NCI-H748 (cell line): ENCODE data around the gene ZNF132.

Experiments
- DNase-seq: peaks from one replicate; lab custom pipeline; 2025; ENCODE audit not compliant: unreplicated experiment; lab: John Stamatoyannopoulos, UW

ZNF132 gene

DNA sequence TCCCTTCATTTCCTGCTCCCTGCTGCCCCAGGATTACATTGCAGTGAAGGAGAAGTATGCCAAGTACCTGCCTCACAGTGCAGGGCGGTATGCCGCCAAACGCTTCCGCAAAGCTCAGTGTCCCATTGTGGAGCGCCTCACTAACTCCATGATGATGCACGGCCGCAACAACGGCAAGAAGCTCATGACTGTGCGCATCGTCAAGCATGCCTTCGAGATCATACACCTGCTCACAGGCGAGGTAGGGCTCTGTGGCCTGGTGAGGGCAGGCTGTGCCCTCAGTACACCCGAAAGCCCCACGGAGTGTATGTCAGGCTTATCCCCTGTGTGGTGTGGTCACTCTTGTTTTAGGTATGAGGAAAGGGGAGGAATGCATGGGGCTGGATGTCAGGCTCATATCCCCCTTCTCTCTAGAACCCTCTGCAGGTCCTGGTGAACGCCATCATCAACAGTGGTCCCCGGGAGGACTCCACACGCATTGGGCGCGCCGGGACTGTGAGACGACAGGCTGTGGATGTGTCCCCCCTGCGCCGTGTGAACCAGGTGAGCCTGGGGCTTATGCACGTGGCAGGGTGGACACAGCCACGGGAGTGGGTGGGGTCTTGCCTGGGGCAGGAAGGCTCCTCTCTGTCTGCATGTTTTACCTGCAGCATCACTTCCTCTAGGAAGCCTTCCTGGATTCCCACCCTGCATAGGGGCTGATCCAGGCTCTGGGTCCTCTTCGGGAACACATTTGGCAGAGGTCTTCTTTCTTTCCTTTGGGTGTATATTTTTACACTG, 46.8 kb downstream of the ZNF132 start:
- no peak for DNase-seq

DNA sequence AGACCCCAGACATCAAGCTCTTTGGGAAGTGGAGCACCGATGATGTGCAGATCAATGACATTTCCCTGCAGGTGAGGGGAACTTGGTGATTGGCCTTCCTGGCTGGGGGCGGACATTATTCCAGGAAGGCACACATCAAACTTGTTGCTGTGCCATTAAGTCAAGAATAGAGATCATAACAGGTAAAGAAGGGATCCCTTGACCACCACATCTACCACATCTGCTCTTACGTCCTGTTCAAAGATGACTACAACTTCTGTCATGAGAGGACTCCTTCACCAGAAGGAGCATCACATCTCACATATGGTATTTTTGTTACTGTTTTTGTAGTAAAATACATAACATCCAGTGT, 51.8 kb downstream of the ZNF132 start:
- no peak for DNase-seq

GRCh38 chr19:58387338-58388174, 52.4 kb downstream of the ZNF132 start:
- no peak for DNase-seq

GRCh38 chr19:58386576-58387337, 53.2 kb downstream of the ZNF132 start, which contains the start of gene RPS5:
RPS5 (plus strand) TSS chr19:58387269; CDS start chr19:58388138, 869 bp downstream.
- DNase-seq: peak; percentile 100

DNA sequence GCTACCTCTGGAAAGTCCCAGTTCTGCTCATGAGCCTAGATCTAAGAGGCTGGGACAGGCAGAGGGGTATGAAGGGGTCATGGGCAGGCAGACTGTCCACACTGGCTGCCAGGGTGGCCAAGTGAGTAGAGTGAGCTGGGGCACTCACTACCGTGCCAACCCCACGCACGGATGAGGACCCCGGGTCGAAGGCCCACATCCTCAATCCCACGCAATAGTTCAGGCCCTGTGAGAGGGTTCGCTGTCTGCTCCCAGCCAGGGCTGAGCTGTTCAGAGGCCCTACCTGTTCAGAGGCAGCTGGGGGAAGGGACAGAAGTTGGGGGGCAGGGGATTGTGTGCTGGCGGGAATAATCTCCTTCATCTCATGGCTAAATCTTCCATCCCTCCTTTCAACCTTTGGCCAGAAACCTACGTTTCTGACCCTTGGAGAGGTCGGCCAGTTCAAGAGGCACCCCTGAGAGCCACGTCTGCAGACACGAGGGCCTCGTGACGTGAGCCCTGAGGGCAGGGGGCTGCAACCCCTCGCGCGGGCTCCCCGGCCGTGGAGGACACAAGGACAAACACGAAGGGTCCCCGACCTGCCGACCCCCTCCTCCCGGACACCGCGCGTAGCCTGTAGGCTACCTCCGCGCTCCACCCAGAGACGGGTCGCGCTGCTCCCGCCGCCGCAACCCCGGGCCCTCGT, 53.9 kb downstream of the ZNF132 start:
- no peak for DNase-seq

DNA sequence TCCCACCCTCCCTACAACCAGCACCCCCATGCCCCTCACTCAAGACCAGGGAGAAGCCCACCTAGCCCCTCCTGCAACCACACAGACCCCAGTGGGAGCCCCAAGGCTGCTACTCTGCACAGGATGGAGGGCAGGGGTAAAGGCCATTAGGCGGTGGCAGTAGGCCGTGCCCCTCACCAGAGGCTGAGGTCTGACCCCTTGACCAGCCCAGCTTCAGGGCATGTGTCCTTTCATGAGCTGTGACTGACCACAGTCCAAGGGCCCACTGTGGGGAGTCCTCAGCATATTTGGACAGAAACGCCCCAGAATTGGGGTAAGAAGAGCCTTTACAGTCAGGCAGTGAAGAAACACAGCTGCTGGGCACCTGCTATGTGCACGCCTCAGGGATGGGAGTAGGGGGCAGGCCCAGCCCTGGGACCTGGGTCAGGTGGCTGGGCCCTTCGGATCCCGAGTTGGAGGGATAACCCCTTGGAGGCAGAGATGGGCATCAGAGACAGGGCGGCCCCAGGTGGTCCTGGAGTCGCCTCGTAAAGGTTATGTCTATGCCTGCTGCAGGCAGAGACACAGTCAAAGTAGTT, 54.6 kb downstream of the ZNF132 start:
- no peak for DNase-seq

- no peak for DNase-seq
Measured at GRCh38 chr19:58382997-58383603, 56.9 kb downstream of the ZNF132 start.
